ENCODE measurements around the gene TPK1. TPM values are rescaled to one million over a fixed set of nuclear protein-coding genes. Genes with fewer than 3 reads are reported as not detected.

Gene TPK1
- polyA plus RNA-seq (2012; ENCODE audit: insufficient read depth, insufficient read length, low read depth): 2.5 TPM

GRCh38 chr7:144835652-144836544, at the start of gene TPK1:
TPK1 (minus strand) TSS chr7:144836053; CDS start chr7:144835602, 451 bp downstream.
- peak; percentile 86 for DNase-seq
- Histone ChIP-seq H3K4me1 (no peaks in the 10 kb centered on the region), H3K4me3 (ENCODE audit: low read depth, low read length) (peak within 1 kb of the TSS; percentile 94), H3K27me3 (no peaks in the 10 kb centered on the region), H3K36me3 (no peaks in the 10 kb centered on the region), H3K9me3 (no peaks in the 10 kb centered on the region)
- no peak for TF ChIP-seq CTCF (IDR thresholded peaks at IDR 0.05; ENCODE audit: low read depth, low read length)

- Histone ChIP-seq H3K9me3 (no peaks in the 10 kb centered on the region), H3K36me3 (no peaks in the 10 kb centered on the region), H3K27me3 (no peaks in the 10 kb centered on the region), H3K4me3 (ENCODE audit: low read depth, low read length) (no peak overlapping the region), H3K4me1 (no peaks in the 10 kb centered on the region)
- DNase-seq: no peak
- TF ChIP-seq CTCF (IDR thresholded peaks at IDR 0.05; ENCODE audit: low read depth, low read length): no peak
Measured at GRCh38 chr7:144885478-144885877, 49.6 kb upstream of the TPK1 start.

GRCh38 chr7:144884896-144885295, 49.0 kb upstream of the TPK1 start:
- Histone ChIP-seq H3K4me1 (no peaks in the 10 kb centered on the region), H3K27me3 (no peaks in the 10 kb centered on the region), H3K36me3 (no peaks in the 10 kb centered on the region), H3K4me3 (ENCODE audit: low read depth, low read length) (no peak overlapping the region), H3K9me3 (no peaks in the 10 kb centered on the region)
- TF ChIP-seq CTCF (IDR thresholded peaks at IDR 0.05; ENCODE audit: low read depth, low read length): no peak
- DNase-seq: no peak

GRCh38 chr7:144873316-144873845, 37.5 kb upstream of the TPK1 start:
- no peaks in the 10 kb centered on the region for H3K4me1 ChIP-seq
- H3K9me3 ChIP-seq: no peaks in the 10 kb centered on the region
- DNase-seq: no peak
- TF ChIP-seq CTCF (IDR thresholded peaks at IDR 0.05; ENCODE audit: low read depth, low read length): no peak
- H3K27me3 ChIP-seq: no peaks in the 10 kb centered on the region
- H3K36me3 ChIP-seq: no peaks in the 10 kb centered on the region
- H3K4me3 ChIP-seq (ENCODE audit: low read depth, low read length): no peak overlapping the region

- H3K4me3 ChIP-seq (ENCODE audit: low read depth, low read length): no peak overlapping the region
- no peak for TF ChIP-seq CTCF (IDR thresholded peaks at IDR 0.05; ENCODE audit: low read depth, low read length)
- no peaks in the 10 kb centered on the region; the same call in 1 of the 2 replicates for H3K9me3 ChIP-seq
- H3K36me3 ChIP-seq: no peaks in the 10 kb centered on the region
- DNase-seq: no peak
- no peaks in the 10 kb centered on the region for H3K4me1 ChIP-seq
- no peaks in the 10 kb centered on the region for H3K27me3 ChIP-seq
Measured at GRCh38 chr7:144869082-144869481, 33.2 kb upstream of the TPK1 start.

GRCh38 chr7:144866189-144866588, 30.3 kb upstream of the TPK1 start:
- DNase-seq: no peak
- TF ChIP-seq CTCF (IDR thresholded peaks at IDR 0.05; ENCODE audit: low read depth, low read length): no peak

More at GRCh38 chr7:144866189-144866588, 30.3 kb upstream of the TPK1 start:
- Histone ChIP-seq H3K27me3 (no peaks in the 10 kb centered on the region), H3K4me1 (no peaks in the 10 kb centered on the region), H3K4me3 (ENCODE audit: low read depth, low read length) (no peak overlapping the region), H3K9me3 (no peaks in the 10 kb centered on the region; the same call in 1 of the 2 replicates), H3K36me3 (no peaks in the 10 kb centered on the region)
